ENCODE results near the gene LPAR2.

Gene LPAR2

GRCh38 chr19:19578252-19578651 lies 49.8 kb downstream of the LPAR2 start:
- Histone ChIP-seq H3K9me3 (ENCODE audit: low read depth, low read length) (no peaks in the 10 kb centered on the region), H3K9ac (ENCODE audit: insufficient read length) (no peak overlapping the region), H3K36me3 (ENCODE audit: insufficient read depth, low read length) (no peaks in the 10 kb centered on the region), H3K4me3 (no peak overlapping the region), H3K27ac (no peak overlapping the region)
- no peak for TF ChIP-seq EZH2 (IDR thresholded peaks at IDR 0.05)
- TF ChIP-seq POLR2AphosphoS5 (IDR thresholded peaks at IDR 0.05; ENCODE audit: borderline replicate concordance, low read depth, low read length) = no peak
- no peak for TF ChIP-seq FOXP2 (optimal IDR thresholded peaks at IDR 0.05; ENCODE audit: control extremely low read depth, extremely low read length, insufficient read depth)
- DNase-seq (ENCODE audit: low read depth, low spot score) = no peak

- DNase-seq (ENCODE audit: low read depth, low spot score) = no peak
- no peak overlapping the region for H3K9ac ChIP-seq (ENCODE audit: insufficient read length)
These were observed 52.6 kb downstream of the LPAR2 start for GRCh38 chr19:19575411-19575810.

More at GRCh38 chr19:19575411-19575810, 52.6 kb downstream of the LPAR2 start:
- Histone ChIP-seq H3K27ac (no peak overlapping the region), H3K4me3 (no peak overlapping the region), H3K36me3 (ENCODE audit: insufficient read depth, low read length) (no peaks in the 10 kb centered on the region), H3K9me3 (ENCODE audit: low read depth, low read length) (no peaks in the 10 kb centered on the region)
- TF ChIP-seq POLR2AphosphoS5 (IDR thresholded peaks at IDR 0.05; ENCODE audit: borderline replicate concordance, low read depth, low read length) = no peak
- no peak for TF ChIP-seq FOXP2 (optimal IDR thresholded peaks at IDR 0.05; ENCODE audit: control extremely low read depth, extremely low read length, insufficient read depth)
- TF ChIP-seq EZH2 (IDR thresholded peaks at IDR 0.05) = no peak

Data from SK-N-MC (cell line).